PFSK-1 (cell line): ENCODE results near the gene THSD4.

Experiments used
- FOXP2 ChIP-seq: optimal IDR thresholded peaks from 2 replicates; pipeline ENCODE3; 2011; ENCODE audit warnings: borderline replicate concordance, control low read depth, inconsistent platforms; ENCODE audit not compliant: insufficient read depth; ENCODE audit errors: extremely low read length, extremely low read depth
- POLR2AphosphoS5 ChIP-seq: IDR thresholded peaks from 2 replicates; pipeline ENCODE4 v1.6.1; 2012; ENCODE audit warnings: low read depth, mild to moderate bottlenecking, control low read depth, low read length, moderate library complexity
- REST ChIP-seq, 2 experiments: IDR thresholded peaks; 2 replicates each; pipeline versions ENCODE4 v1.6.1 to v1.8.0; 2011 to 2012; ENCODE audit warnings: low read depth in 2 of 2, low read length in 2 of 2, control low read depth in 1 of 2, inconsistent platforms in 1 of 2, mild to moderate bottlenecking in 1 of 2, moderate library complexity in 1 of 2; ENCODE audit not compliant: insufficient read depth in 1 of 2
- SIN3A ChIP-seq: IDR thresholded peaks from 2 replicates; pipeline ENCODE4 v1.6.1; 2012; ENCODE audit warnings: mild to moderate bottlenecking, low read length, moderate library complexity, borderline replicate concordance; ENCODE audit not compliant: insufficient read depth
- TAF1 ChIP-seq: IDR thresholded peaks from 2 replicates; pipeline ENCODE4 v1.6.1; 2012; ENCODE audit warnings: low read length, control low read depth, borderline replicate concordance; ENCODE audit not compliant: insufficient read depth

Gene THSD4

GRCh38 chr15:71104636-71105035, 10.6 kb upstream of the THSD4 start:
- TF ChIP-seq POLR2AphosphoS5 (no peak), FOXP2 (no peak), REST (IDR thresholded peaks at IDR 0.05; ENCODE audit: insufficient read depth in 1 of 2, low read depth in 2 of 2, low read length in 2 of 2) (no peak), SIN3A (no peak), TAF1 (no peak)

GRCh38 chr15:71105444-71105843, 9.8 kb upstream of the THSD4 start:
- no peak for TF ChIP-seq POLR2AphosphoS5
- TF ChIP-seq FOXP2 = no peak
- no peak for TF ChIP-seq REST (IDR thresholded peaks at IDR 0.05; ENCODE audit: insufficient read depth in 1 of 2, low read depth in 2 of 2, low read length in 2 of 2)

GRCh38 chr15:71106802-71107500, 8.3 kb upstream of the THSD4 start:
- no peak for TF ChIP-seq FOXP2
- no peak for TF ChIP-seq SIN3A
- no peak for TF ChIP-seq POLR2AphosphoS5
- TF ChIP-seq REST (IDR thresholded peaks at IDR 0.05; ENCODE audit: insufficient read depth in 1 of 2, low read depth in 2 of 2, low read length in 2 of 2) = no peak
- no peak for TF ChIP-seq TAF1

GRCh38 chr15:71107501-71107815, 7.8 kb upstream of the THSD4 start:
- no peak for TF ChIP-seq POLR2AphosphoS5
- TF ChIP-seq SIN3A = no peak
- no peak for TF ChIP-seq REST (IDR thresholded peaks at IDR 0.05; ENCODE audit: insufficient read depth in 1 of 2, low read depth in 2 of 2, low read length in 2 of 2)
- no peak for TF ChIP-seq FOXP2
- TF ChIP-seq TAF1 = no peak

- TF ChIP-seq TAF1 = no peak
Measured at GRCh38 chr15:71109130-71109529, 6.1 kb upstream of the THSD4 start.
